A549 (cell line): ENCODE results near the gene C20orf204. TPM values are rescaled to one million over a fixed set of nuclear protein-coding genes. Genes with fewer than 3 reads are reported as not detected.

ENCODE experiments used
- ATAC-seq, 2 experiments: fragments of 200-7000 bp in 1 of 2; fragments of >200 bp in 1 of 2; cut with Nextera tagmentation in 1 of 2; cut with Tn5 transposase in 1 of 2; 3 replicates each; pipeline versions ENCODE4 v1.8.0 to v1.9.1; 2018 to 2020; ENCODE audit warnings: mild to moderate bottlenecking in 1 of 2, moderate library complexity in 1 of 2
- CTCF ChIA-PET: fragments of 300-600 bp; sonication (Branson Sonifier 250); formaldehyde crosslinking; extraction: SDS; loops from one replicate; lab custom pipeline; 2021; ENCODE audit warnings: antibody characterized with exemption, inconsistent platforms; lab: Yijun Ruan, JAX
- POLR2A ChIA-PET: fragments of 350-600 bp; formaldehyde crosslinking; extraction: SDS; loops from one replicate; lab custom pipeline; 2021; ENCODE audit warnings: antibody characterized with exemption, inconsistent platforms; lab: Yijun Ruan, JAX
- DNase-seq, 2 experiments: peaks; one replicate each; pipeline versions ENCODE4 v3.0.0 to v3.0.0-alpha.2; 2011 to 2016; ENCODE audit warnings: low read depth in 1 of 2, low spot score in 1 of 2
- FAIRE-seq: peaks from 2 replicates; lab custom pipeline; 2011; peaks lifted over from hg19 to GRCh38; lab: Jason Lieb, UNC
- H3K27ac ChIP-seq, 2 experiments: fragments of >200 bp; sonication (Bioruptor Twin); formaldehyde crosslinking; 3 replicates each; pipeline ENCODE4 v1.5.1; 2016 to 2017
- H3K4me1 ChIP-seq: fragments of >200 bp; sonication (Bioruptor Twin); formaldehyde crosslinking; 3 replicates; pipeline ENCODE4 v1.6.1; 2016
- H3K4me2 ChIP-seq: fragments of >200 bp; sonication (Bioruptor Twin); formaldehyde crosslinking; 3 replicates; pipeline ENCODE4 v1.6.1; 2016
- H3K4me3 ChIP-seq: fragments of >200 bp; sonication (Bioruptor Twin); formaldehyde crosslinking; 3 replicates; pipeline ENCODE4 v1.5.1; 2016
- H3K9me3 ChIP-seq: fragments of >200 bp; sonication (Bioruptor Twin); formaldehyde crosslinking; 3 replicates; pipeline ENCODE4 v1.6.1; 2016
- CBX2 ChIP-seq: fragments of 200-600 bp; sonication (generic); IDR thresholded peaks from 2 replicates; pipeline ENCODE4 v1.6.1; 2016; ENCODE audit warnings: low read depth, mild to moderate bottlenecking, borderline replicate concordance
- CHD2 ChIP-seq: fragments of 150-350 bp; IDR thresholded peaks from 2 replicates; pipeline ENCODE4 v1.6.1; 2014; ENCODE audit warnings: low read length; ENCODE audit not compliant: partially characterized antibody
- EHMT2 ChIP-seq: fragments of 200-600 bp; sonication (generic); IDR thresholded peaks from 2 replicates; pipeline ENCODE4 v1.6.1; 2016; ENCODE audit warnings: antibody characterized with exemption, low read depth, mild to moderate bottlenecking, moderate library complexity
- ELK1 ChIP-seq: fragments of 150-350 bp; IDR thresholded peaks from 2 replicates; pipeline ENCODE4 v1.6.1; 2014; ENCODE audit warnings: low read depth, mild to moderate bottlenecking, low read length
- ESRRA ChIP-seq: fragments of 150-350 bp; IDR thresholded peaks from 2 replicates; pipeline ENCODE4 v1.6.1; 2014; ENCODE audit warnings: mild to moderate bottlenecking, low read length, borderline replicate concordance
- FOSL2 ChIP-seq, 2 experiments: fragments of 450-650 bp in 1 of 2; fragments of >200 bp in 1 of 2; sonication (Bioruptor Twin) in 1 of 2; formaldehyde crosslinking; IDR thresholded peaks; 2 replicates each; pipeline versions ENCODE4 v1.5.0 to v1.6.1; 2016 to 2020; ENCODE audit warnings: mild to moderate bottlenecking in 1 of 2, moderate library complexity in 1 of 2
- FOXS1 ChIP-seq: fragments of 250-450 bp; sonication (Bioruptor Pico); IDR thresholded peaks from 2 replicates; pipeline ENCODE4 v1.5.0; 2020; ENCODE audit warnings: mild to moderate bottlenecking, moderate library complexity
- HEYL ChIP-seq: fragments of 250-450 bp; sonication (Bioruptor Pico); IDR thresholded peaks from 2 replicates; pipeline ENCODE4 v1.8.0; 2021; ENCODE audit warnings: mild to moderate bottlenecking, moderate library complexity
- HOXB5 ChIP-seq: fragments of 250-450 bp; sonication (Bioruptor Pico); IDR thresholded peaks from 2 replicates; pipeline ENCODE4 v1.5.0; 2020; ENCODE audit warnings: mild to moderate bottlenecking, moderate library complexity
- KDM1A ChIP-seq: fragments of 200-600 bp; sonication (generic); IDR thresholded peaks from 2 replicates; pipeline ENCODE4 v1.6.1; 2016; ENCODE audit warnings: low read depth, mild to moderate bottlenecking
- MAX ChIP-seq: IDR thresholded peaks from 2 replicates; pipeline ENCODE4 v1.6.1; 2012
- RAD21 ChIP-seq, 2 experiments: fragments of >200 bp in 1 of 2; sonication (Bioruptor Twin) in 1 of 2; formaldehyde crosslinking in 1 of 2; IDR thresholded peaks in 1 of 2; conservative IDR thresholded peaks in 1 of 2; 2 replicates in 1 of 2; 3 replicates in 1 of 2; pipeline ENCODE4 v1.6.1; 2012 to 2018; ENCODE audit warnings: inconsistent platforms in 1 of 2
- RARB ChIP-seq: fragments of 250-450 bp; sonication (Bioruptor Pico); IDR thresholded peaks from 2 replicates; pipeline ENCODE4 v1.8.0; 2021; ENCODE audit warnings: mild to moderate bottlenecking, moderate library complexity
- RFX5 ChIP-seq: fragments of 450-650 bp; IDR thresholded peaks from 2 replicates; pipeline ENCODE4 v1.7.1; 2014; ENCODE audit warnings: antibody characterized with exemption, mild to moderate bottlenecking, moderate library complexity
- RNF2 ChIP-seq: fragments of 200-600 bp; sonication (generic); IDR thresholded peaks from 2 replicates; pipeline ENCODE4 v1.6.1; 2016; ENCODE audit warnings: low read depth, mild to moderate bottlenecking, antibody characterized with exemption, moderate library complexity, borderline replicate concordance
- TFCP2L1 ChIP-seq: fragments of 250-450 bp; sonication (Bioruptor Pico); IDR thresholded peaks from 2 replicates; pipeline ENCODE4 v1.5.0; 2021; ENCODE audit warnings: mild to moderate bottlenecking
- ZFP36 ChIP-seq: fragments of 450-650 bp; IDR thresholded peaks from 2 replicates; pipeline ENCODE4 v1.6.1; 2014; ENCODE audit warnings: borderline replicate concordance; ENCODE audit not compliant: partially characterized antibody
- ZNF302 ChIP-seq: fragments of 250-450 bp; sonication (Bioruptor Pico); IDR thresholded peaks from 2 replicates; pipeline ENCODE4 v1.9.0; 2021; ENCODE audit warnings: inconsistent platforms, mild to moderate bottlenecking, moderate library complexity
- WGBS: methylation state at CpG from one replicate; pipeline ENCODE4 v1.1.6; 2017; ENCODE audit errors: missing lambda C conversion rate; 5-methylcytosine and 5-hydroxymethylcytosine counted together
- polyA plus RNA-seq, 4 experiments: library from polyadenylated mRNA; depleted of rRNA in 3 of 4; stranded (reverse); fragments of >200 nt; fragmentation: RNase III in 1 of 4; extraction: RNeasy Plus Mini Kit Qiagen cat#74134 plus additional on column Dnase treatment in 1 of 4; gene quantifications; 2 replicates in 3 of 4; 3 replicates in 1 of 4; pipeline ENCODE4 v1.2.3, GENCODE V29; 2011 to 2017

Gene C20orf204
- polyA plus RNA-seq, 2 of the 4 experiments (the other 2 are of a cell fraction): 0.21 to 0.59 TPM

GRCh38 chr20:64005394-64005793 lies 30.6 kb upstream of the C20orf204 start:
- WGBS: 84% methylated on average over 6 of the region's 6 CpGs
- DNase-seq (no peak), FAIRE-seq (no peak)
- H3K4me3 ChIP-seq: no peak overlapping the region
- no peak for TF ChIP-seq RFX5
- TF ChIP-seq EHMT2: no peak
- no peak for TF ChIP-seq CHD2
- TF ChIP-seq ESRRA: no peak
- TF ChIP-seq RAD21 (conservative IDR thresholded peaks at IDR 0.05 in 1 of 2, IDR thresholded peaks at IDR 0.05 in 1 of 2): no peak
- TF ChIP-seq, all 56 proteins: peak for 0
- H3K9me3 ChIP-seq: 0 out of 3 replicates have a peak, but pooled peaks cover 6% of the 10 kb centered on the region
- no peak for ATAC-seq
- H3K27ac ChIP-seq: no peak overlapping the region
- no peak overlapping the region for H3K4me2 ChIP-seq
- no peaks in the 10 kb centered on the region for H3K4me1 ChIP-seq
- CTCF ChIA-PET: interaction anchor here (4.3 kb wide), 1 partner anchor 34 kb away, joined by 22 read pairs; no protein-coding TSS in a partner anchor
- POLR2A ChIA-PET: no interaction called here

GRCh38 chr20:64006490-64006889 lies 29.5 kb upstream of the C20orf204 start:
- CTCF ChIA-PET: interaction anchor here (1.0 to 4.3 kb wide), 4 partner anchors 11 to 32 kb away, joined by 3 to 22 read pairs (median 5); partner anchors contain the start of gene PRPF6
- Histone ChIP-seq H3K9me3 (0 out of 3 replicates have a peak, but pooled peaks cover 6% of the 10 kb centered on the region), H3K4me2 (no peak overlapping the region), H3K27ac (no peak overlapping the region), H3K4me3 (no peak overlapping the region), H3K4me1 (no peaks in the 10 kb centered on the region)
- DNase-seq (no peak), FAIRE-seq (no peak), ATAC-seq (no peak)
- 92% methylated on average over 10 of the region's 10 CpGs for WGBS
- no peak for TF ChIP-seq ESRRA
- no peak for TF ChIP-seq FOSL2 (IDR thresholded peaks at IDR 0.05)
- TF ChIP-seq FOSL2 (CRISPR knock-in tag; IDR thresholded peaks at IDR 0.05): no peak
- TF ChIP-seq FOXS1 (CRISPR knock-in tag): no peak
- no peak for TF ChIP-seq RNF2
- no peak for TF ChIP-seq RFX5
- no peak for TF ChIP-seq ELK1
- TF ChIP-seq TFCP2L1 (CRISPR knock-in tag): no peak
- no peak for TF ChIP-seq KDM1A
- no peak for TF ChIP-seq ZNF302 (CRISPR knock-in tag)
- no peak for TF ChIP-seq EHMT2
- POLR2A ChIA-PET: interaction anchor here (1.1 kb wide), 2 partner anchors 10 to 26 kb away, joined by 3 to 4 read pairs; no protein-coding TSS in a partner anchor

GRCh38 chr20:64006902-64007301 lies 29.1 kb upstream of the C20orf204 start:
- ATAC-seq (no peak), FAIRE-seq (no peak), DNase-seq (no peak)
- H3K27ac ChIP-seq: no peak overlapping the region
- no peak overlapping the region for H3K4me3 ChIP-seq
- no peak overlapping the region for H3K4me2 ChIP-seq
- CTCF ChIA-PET: interaction anchor here (1.0 to 4.3 kb wide), 5 partner anchors 11 to 33 kb away, joined by 3 to 22 read pairs (median 6); partner anchors contain the start of gene PRPF6
- 0 out of 3 replicates have a peak, but pooled peaks cover 6% of the 10 kb centered on the region for H3K9me3 ChIP-seq
- WGBS: 94% methylated on average over 3 of the region's 3 CpGs
- TF ChIP-seq KDM1A: no peak
- TF ChIP-seq HOXB5 (CRISPR knock-in tag): no peak
- no peak for TF ChIP-seq MAX
- no peak for TF ChIP-seq HEYL (CRISPR knock-in tag)
- TF ChIP-seq RAD21 (conservative IDR thresholded peaks at IDR 0.05 in 1 of 2, IDR thresholded peaks at IDR 0.05 in 1 of 2): no peak
- no peak for TF ChIP-seq CBX2
- no peak for TF ChIP-seq RARB (CRISPR knock-in tag)
- no peak for TF ChIP-seq ZFP36
- POLR2A ChIA-PET: interaction anchor here (1.1 kb wide), 2 partner anchors 10 to 26 kb away, joined by 3 to 4 read pairs; no protein-coding TSS in a partner anchor
- no peaks in the 10 kb centered on the region for H3K4me1 ChIP-seq
